Posterior vena cava (tissue), 2 donors: Measurements from ENCODE around the gene RSF1. TPM values are rescaled to one million over a fixed set of nuclear protein-coding genes. Genes with fewer than 3 reads are reported as not detected.

Source experiments
- DNase-seq: peaks from one replicate; pipeline ENCODE4 v3.0.0-alpha.2; 2020; ENCODE audit warnings: low spot score
- intact Hi-C, 2 donors: fragments of 100-400 bp; cut with DNase I; formaldehyde crosslinking; loops; one replicate each; pipeline versions ENCODE4 v1.14.1 to v1.14.2; 2022 to 2023
- total RNA-seq, 2 donors: library from RNA; stranded (reverse); fragmentation: NEBNext Ultra II Directional; extraction: Animal tissue kit (Norgen Biotek cat#: 25700); gene quantifications; one replicate each; pipeline ENCODE4 v1.2.1, GENCODE V29; 2021
- donor health status: DM: yes; HTN: yes; CAD: no.
- donor health status: DM: yes; HTN: yes; CAD: no.

RSF1 gene
- total RNA-seq, 2 donors from 2014 or later: 54.9 to 69.5 TPM

- DNase-seq: no peak
- intact Hi-C loops: no loop called here
Observed at GRCh38 chr11:77813256-77813655, 7.3 kb downstream of the RSF1 start.

- intact Hi-C loops: no loop called here
- DNase-seq: no peak
Observed at GRCh38 chr11:77806993-77807392, 13.5 kb downstream of the RSF1 start.

GRCh38 chr11:77806415-77806814 lies 14.1 kb downstream of the RSF1 start:
- intact Hi-C loops: no loop called here
- no peak for DNase-seq

- DNase-seq: no peak
- intact Hi-C loops: no loop called here
Observed at GRCh38 chr11:77801477-77801876, 19.0 kb downstream of the RSF1 start.

GRCh38 chr11:77800449-77800848 lies 20.1 kb downstream of the RSF1 start:
- intact Hi-C loops: no loop called here

GRCh38 chr11:77799338-77799737 lies 21.2 kb downstream of the RSF1 start:
- no peak for DNase-seq
- intact Hi-C loops: no loop called here

More at GRCh38 chr11:77800449-77800848, 20.1 kb downstream of the RSF1 start:
- no peak for DNase-seq

- DNase-seq: no peak
- intact Hi-C loops: no loop called here
Observed at GRCh38 chr11:77793972-77794371, 26.6 kb downstream of the RSF1 start.

- intact Hi-C loops: no loop called here
Observed at GRCh38 chr11:77791301-77791700, 29.2 kb downstream of the RSF1 start.

GRCh38 chr11:77789731-77790476 lies 30.6 kb downstream of the RSF1 start:
- intact Hi-C loops: no loop called here
- DNase-seq: no peak

More at GRCh38 chr11:77791301-77791700, 29.2 kb downstream of the RSF1 start:
- no peak for DNase-seq

- DNase-seq: no peak
Observed at GRCh38 chr11:77789061-77789730, 31.3 kb downstream of the RSF1 start.

GRCh38 chr11:77784572-77784971 lies 36.0 kb downstream of the RSF1 start:
- intact Hi-C loops: no loop called here
- DNase-seq: no peak

More at GRCh38 chr11:77789061-77789730, 31.3 kb downstream of the RSF1 start:
- intact Hi-C loops: no loop called here

GRCh38 chr11:77783025-77783424 lies 37.5 kb downstream of the RSF1 start:
- intact Hi-C loops: no loop called here
- DNase-seq: no peak

- DNase-seq: no peak
- intact Hi-C loops: no loop called here
Observed at GRCh38 chr11:77779935-77780334, 40.6 kb downstream of the RSF1 start.

GRCh38 chr11:77778549-77778948 lies 42.0 kb downstream of the RSF1 start:
- no peak for DNase-seq
- intact Hi-C loops: no loop called here

- DNase-seq: no peak
- intact Hi-C loops: no loop called here
Observed at GRCh38 chr11:77778118-77778517, 42.4 kb downstream of the RSF1 start.

- intact Hi-C loops: no loop called here
- no peak for DNase-seq
Observed at GRCh38 chr11:77776455-77776854, 44.1 kb downstream of the RSF1 start.

- no peak for DNase-seq
- intact Hi-C loops: no loop called here
Observed at GRCh38 chr11:77775936-77776335, 44.6 kb downstream of the RSF1 start.

GRCh38 chr11:77771135-77771534 lies 49.4 kb downstream of the RSF1 start:
- intact Hi-C loops: no loop called here
- DNase-seq: no peak

GRCh38 chr11:77770629-77771028 lies 49.9 kb downstream of the RSF1 start:
- intact Hi-C loops: no loop called here
- no peak for DNase-seq

- no peak for DNase-seq
- intact Hi-C loops: no loop called here
Observed at GRCh38 chr11:77762426-77762825, 58.1 kb downstream of the RSF1 start.

- no peak for DNase-seq
Observed at GRCh38 chr11:77761491-77761890, 59.0 kb downstream of the RSF1 start.

More at GRCh38 chr11:77761491-77761890, 59.0 kb downstream of the RSF1 start:
- intact Hi-C loops: no loop called here
